GM13977 (cell line): Measurements from ENCODE around the gene KNTC1.
"Not testable (repeated sequence)": the region's sequence is repeated elsewhere in the genome, so short reads cannot be mapped to it uniquely, and the experiment has no call there.

Experiments used
- DNase-seq: peaks from one replicate; pipeline ENCODE4 v3.0.0; 2012; ENCODE audit warnings: low spot score
- in situ Hi-C: fragments of 300-500 bp; cut with MboI; formaldehyde crosslinking; loops from one replicate; pipeline ENCODE4 v1.12.0; 2022; ENCODE audit warnings: low sequenced_read_pairs, low pct_unique_long_range_greater_than_20kb, mixed read lengths, inconsistent platforms; ENCODE audit not compliant: unreplicated experiment
- TF ChIP-seq, protein P1 (sequence below): IDR thresholded peaks from 2 replicates; pipeline ENCODE4 v1.5.1; 2012; ENCODE audit warnings: mild to moderate bottlenecking, control low read depth; ENCODE audit not compliant: insufficient read depth; ENCODE audit errors: extremely low read depth, missing control alignments

KNTC1 gene

DNA sequence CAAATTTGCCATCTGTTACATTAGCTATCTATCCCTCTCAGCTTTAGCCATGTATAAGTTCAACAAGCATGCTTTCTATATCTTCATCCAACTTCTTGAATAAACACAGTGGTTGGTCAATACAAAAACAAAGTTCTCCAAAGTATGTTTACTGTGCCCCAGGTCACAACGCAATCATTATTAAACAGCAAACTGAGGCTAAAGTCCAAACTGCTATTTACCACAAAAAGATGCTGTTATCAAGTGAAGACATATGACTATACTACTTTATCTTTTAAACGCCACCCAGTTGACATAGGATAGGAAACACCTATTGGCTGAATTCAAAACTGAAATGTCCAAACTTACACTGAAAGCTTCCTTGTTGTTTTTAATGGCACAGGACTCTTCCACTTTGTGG is 38.0 kb upstream of the KNTC1 start:
- in situ Hi-C loops = no loop called here
- TF ChIP-seq, protein P1, sequence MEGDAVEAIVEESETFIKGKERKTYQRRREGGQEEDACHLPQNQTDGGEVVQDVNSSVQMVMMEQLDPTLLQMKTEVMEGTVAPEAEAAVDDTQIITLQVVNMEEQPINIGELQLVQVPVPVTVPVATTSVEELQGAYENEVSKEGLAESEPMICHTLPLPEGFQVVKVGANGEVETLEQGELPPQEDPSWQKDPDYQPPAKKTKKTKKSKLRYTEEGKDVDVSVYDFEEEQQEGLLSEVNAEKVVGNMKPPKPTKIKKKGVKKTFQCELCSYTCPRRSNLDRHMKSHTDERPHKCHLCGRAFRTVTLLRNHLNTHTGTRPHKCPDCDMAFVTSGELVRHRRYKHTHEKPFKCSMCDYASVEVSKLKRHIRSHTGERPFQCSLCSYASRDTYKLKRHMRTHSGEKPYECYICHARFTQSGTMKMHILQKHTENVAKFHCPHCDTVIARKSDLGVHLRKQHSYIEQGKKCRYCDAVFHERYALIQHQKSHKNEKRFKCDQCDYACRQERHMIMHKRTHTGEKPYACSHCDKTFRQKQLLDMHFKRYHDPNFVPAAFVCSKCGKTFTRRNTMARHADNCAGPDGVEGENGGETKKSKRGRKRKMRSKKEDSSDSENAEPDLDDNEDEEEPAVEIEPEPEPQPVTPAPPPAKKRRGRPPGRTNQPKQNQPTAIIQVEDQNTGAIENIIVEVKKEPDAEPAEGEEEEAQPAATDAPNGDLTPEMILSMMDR = no peak
- DNase-seq = no peak

DNA sequence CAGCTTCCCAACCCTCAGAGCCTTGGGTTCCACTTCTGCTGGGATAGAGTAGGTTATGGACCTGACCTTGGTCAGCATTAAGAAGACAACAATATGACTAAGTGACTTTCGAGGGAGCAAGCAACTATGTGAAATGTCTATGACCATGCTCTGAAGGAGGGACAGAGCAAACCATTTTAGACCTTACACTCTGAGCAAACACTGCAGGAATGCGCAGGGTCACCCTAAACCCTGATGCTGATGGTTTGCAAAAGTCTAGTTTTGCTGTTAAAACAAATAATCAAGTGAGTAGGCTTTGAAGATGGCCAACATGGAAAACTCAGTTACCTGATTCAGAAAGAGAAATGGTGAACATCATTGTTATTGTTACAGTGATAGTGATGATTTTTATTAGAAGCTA is 35.1 kb upstream of the KNTC1 start:
- in situ Hi-C loops = no loop called here
- no peak for DNase-seq
- TF ChIP-seq, protein P1 = no peak

DNA sequence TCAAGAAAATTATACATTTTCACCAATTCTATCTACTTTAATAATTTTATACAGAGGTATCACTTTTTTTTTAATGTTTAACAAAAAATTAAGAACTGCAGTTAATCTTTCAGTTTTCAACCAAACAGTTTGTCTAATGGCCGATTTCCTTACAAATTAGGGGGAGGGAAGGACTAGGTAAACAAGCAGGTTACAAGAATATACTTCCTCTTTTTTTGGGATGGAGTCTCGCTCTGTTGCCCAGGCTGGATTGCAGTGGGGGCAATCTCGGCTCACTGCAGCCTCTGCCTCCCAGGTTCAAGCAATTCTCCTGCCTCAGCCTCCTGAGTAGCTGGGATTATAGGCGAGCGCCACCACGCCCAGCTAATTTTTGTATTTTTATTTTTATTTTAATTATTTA is 33.8 kb upstream of the KNTC1 start:
- DNase-seq, in situ Hi-C loops: not testable (repeated sequence)

DNA sequence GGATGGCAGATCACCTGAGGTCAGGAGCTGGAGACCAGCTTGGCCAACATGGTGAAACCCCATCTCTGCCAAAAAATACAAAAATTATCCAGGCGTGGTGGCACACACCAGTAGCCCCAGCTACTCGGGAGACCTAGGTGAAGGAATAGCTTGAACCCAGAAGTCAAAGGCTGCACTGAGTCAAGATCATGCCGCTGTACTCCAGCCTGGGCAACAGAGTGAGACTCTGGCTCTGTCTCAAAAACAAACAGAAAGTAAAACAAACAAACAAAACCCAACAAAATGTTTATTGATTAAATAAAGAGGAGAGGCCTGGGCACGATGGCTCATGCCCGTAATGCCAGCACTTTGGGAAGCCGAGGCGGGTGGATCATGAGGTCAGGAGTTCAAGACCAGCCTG is 31.8 kb upstream of the KNTC1 start:
- TF ChIP-seq, protein P1 = no peak
- in situ Hi-C loops = no loop called here
- DNase-seq = no peak

DNA sequence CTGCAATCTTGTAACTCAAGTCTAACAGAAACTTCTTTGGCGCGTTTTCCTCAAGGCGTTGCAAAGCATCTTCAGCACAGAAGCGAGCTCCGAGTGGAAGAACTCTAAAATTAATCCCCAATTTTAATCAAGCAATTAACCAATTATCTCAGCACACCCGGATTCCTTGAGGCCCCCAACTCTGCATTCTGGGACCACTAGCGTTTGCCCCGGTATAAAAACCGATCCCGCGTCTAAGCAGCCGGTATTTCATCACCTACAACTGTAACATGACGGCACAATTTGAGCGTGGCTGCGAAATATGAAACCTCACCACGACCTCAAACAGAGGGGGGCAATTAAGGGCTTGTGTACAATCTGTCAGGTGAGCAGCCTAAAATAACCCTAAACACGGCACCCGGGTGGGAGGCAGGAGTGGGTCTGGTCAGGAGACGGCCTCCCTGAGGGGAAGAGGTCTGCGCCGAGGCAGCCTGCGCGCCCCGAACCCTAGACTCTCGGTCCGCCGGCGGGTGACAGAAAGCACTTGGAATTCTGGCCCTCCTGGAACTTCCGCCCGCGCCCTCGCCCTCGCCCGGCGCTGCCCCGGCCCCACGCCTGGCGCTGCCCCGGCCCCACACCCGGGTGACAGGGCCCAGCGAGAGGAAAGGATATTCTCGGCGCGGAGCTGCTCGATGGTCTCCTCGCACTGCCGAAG is 26.9 kb upstream of the KNTC1 start:
- peak; percentile 60 for DNase-seq
- TF ChIP-seq, protein P1 = no peak
- in situ Hi-C loops = no loop called here

DNA sequence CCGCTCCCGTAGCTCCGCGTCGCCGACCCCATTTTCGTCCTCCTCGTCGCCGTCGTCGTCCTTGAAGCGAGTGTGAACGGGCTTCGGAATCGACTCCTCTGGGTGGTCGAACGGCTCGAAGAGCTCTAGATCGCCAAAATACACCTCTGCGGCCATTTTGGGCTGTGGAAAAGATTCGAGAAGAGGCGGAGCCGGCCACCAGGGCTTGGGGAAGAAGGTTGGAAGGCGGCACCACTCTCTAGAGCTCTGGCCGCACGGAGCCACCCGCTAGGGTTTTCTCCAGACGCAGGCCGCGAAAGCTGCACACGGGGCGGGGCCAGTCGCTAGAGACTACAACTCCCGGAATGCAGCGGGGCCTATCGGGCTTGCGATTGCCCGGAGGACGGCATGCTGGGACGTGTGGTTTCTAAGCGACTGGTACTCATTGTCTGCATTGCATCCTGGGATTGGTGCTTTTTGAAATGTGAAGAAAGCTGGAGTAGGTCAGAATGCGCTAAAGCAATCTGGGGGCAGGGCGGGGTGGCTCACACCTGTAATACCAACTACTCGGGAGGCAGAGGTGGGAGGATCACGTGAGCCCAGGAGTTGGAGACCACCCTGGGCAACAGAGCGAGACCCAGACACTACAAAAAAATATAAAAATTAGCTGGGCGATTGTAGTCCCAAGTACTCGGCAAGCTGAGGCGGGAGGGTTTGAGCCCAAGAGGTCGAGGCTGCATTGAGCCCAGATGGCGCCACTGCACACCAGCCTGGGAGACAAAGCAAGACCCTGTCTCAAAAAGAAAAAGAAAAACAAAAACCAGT is 26.2 kb upstream of the KNTC1 start, which contains the start of gene ZCCHC8:
Gene ZCCHC8, minus strand, starts transcription at position 248 of the 804 bp plus-strand sequence. Its CDS starts 92 bp downstream, at position 156.
- in situ Hi-C loops = no loop called here
- TF ChIP-seq, protein P1 = peak; percentile 27
- peak; percentile 92 for DNase-seq

DNA sequence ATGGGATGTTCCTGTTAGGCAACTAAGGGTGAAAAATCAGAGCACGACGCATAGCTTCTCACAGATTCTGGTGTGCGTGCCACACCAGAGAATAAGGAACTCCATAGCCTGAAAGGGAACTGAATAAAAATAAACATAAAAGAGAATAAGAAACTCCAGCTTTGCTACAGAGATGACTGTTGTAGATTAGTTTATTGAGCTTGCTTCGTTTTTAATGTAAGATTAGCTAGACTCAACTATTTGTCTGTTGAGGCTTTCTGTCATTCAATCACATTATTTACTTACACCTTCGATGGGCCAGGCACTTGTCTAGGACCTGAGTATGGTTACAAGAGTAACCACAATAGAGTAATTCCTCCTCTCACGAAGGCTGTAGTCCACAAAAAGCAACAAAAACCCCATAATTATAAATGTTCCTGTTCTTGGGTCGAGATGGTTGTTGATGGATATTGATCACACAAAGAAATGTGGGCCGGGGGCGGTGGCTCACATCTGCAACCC is 25.5 kb upstream of the KNTC1 start:
- TF ChIP-seq, protein P1 = no peak

More for the DNA sequence above, 25.5 kb upstream of the KNTC1 start:
- peak; percentile 19 for DNase-seq
- in situ Hi-C loops = no loop called here
